Smooth muscle cell (in vitro differentiated cells): Measurements from ENCODE around the gene APLP2. TPM values are rescaled to one million over a fixed set of nuclear protein-coding genes. Genes with fewer than 3 reads are reported as not detected.

Experiments
- DNase-seq: peaks from one replicate; lab custom pipeline; 2025; ENCODE audit not compliant: unreplicated experiment; lab: John Stamatoyannopoulos, UW
- H2AFZ ChIP-seq: fragments of 200-600 bp; sonication (generic); 2 replicates; pipeline ENCODE4 v1.6.0; 2016; ENCODE audit warnings: antibody characterized with exemption, low read depth, mild to moderate bottlenecking
- H3F3A ChIP-seq: fragments of 200-600 bp; sonication (generic); 2 replicates; pipeline ENCODE4 v1.6.0; 2017; ENCODE audit warnings: antibody characterized with exemption, low read depth
- H3K27ac ChIP-seq: fragments of 200-600 bp; sonication (generic); 2 replicates; pipeline ENCODE4 v1.5.1; 2016; ENCODE audit warnings: low read depth, mild to moderate bottlenecking
- H3K27me3 ChIP-seq: fragments of 200-600 bp; sonication (generic); 2 replicates; pipeline ENCODE4 v1.6.1; 2016; ENCODE audit warnings: low read depth, mild to moderate bottlenecking
- H3K36me3 ChIP-seq: fragments of 200-600 bp; sonication (generic); 2 replicates; pipeline ENCODE4 v1.5.1; 2016; ENCODE audit warnings: low read depth
- H3K4me1 ChIP-seq: fragments of 200-600 bp; sonication (generic); 2 replicates; pipeline ENCODE4 v1.5.1; 2016; ENCODE audit warnings: low read depth
- H3K4me2 ChIP-seq: fragments of 200-600 bp; sonication (generic); 2 replicates; pipeline ENCODE4 v1.6.0; 2016; ENCODE audit warnings: mild to moderate bottlenecking
- H3K4me3 ChIP-seq: fragments of 200-600 bp; sonication (generic); 2 replicates; pipeline ENCODE4 v1.5.1; 2016; ENCODE audit warnings: mild to moderate bottlenecking
- H3K79me2 ChIP-seq: fragments of 200-600 bp; sonication (generic); 2 replicates; pipeline ENCODE4 v1.6.0; 2016; ENCODE audit warnings: low read depth, mild to moderate bottlenecking
- H3K9ac ChIP-seq: fragments of 200-600 bp; sonication (generic); 2 replicates; pipeline ENCODE4 v1.6.0; 2016; ENCODE audit warnings: low read depth
- H3K9me3 ChIP-seq: fragments of 200-600 bp; sonication (generic); replicated peaks from 2 replicates; pipeline ENCODE4 v1.5.1; 2016; ENCODE audit warnings: low read depth
- H4K20me1 ChIP-seq: fragments of 200-600 bp; sonication (generic); 2 replicates; pipeline ENCODE4 v1.6.0; 2016; ENCODE audit warnings: low read depth
- CTCF ChIP-seq: fragments of 200-600 bp; sonication (generic); IDR thresholded peaks from 2 replicates; pipeline ENCODE4 v1.5.1; 2017; ENCODE audit warnings: borderline replicate concordance, mild to moderate bottlenecking, antibody characterized with exemption; ENCODE audit not compliant: insufficient read depth, poor library complexity, severe bottlenecking
- WGBS: methylation state at CpG from one replicate; pipeline ENCODE4 v1.1.7; 2016; ENCODE audit warnings: low lambda C conversion rate; 5-methylcytosine and 5-hydroxymethylcytosine counted together
- polyA plus RNA-seq: library from polyadenylated mRNA; unstranded; fragments of >200 nt; fragmentation: Nextera tagmentation; extraction: Ambion mirVana; gene quantifications from 2 replicates; pipeline ENCODE4 v1.2.1, GENCODE V29; 2016
- total RNA-seq: library from RNA; depleted of rRNA; stranded (reverse); fragments of >200 nt; gene quantifications from 2 replicates; pipeline ENCODE4 v1.2.3, GENCODE V29; 2014

Gene APLP2
- total and polyA plus RNA-seq, 2 experiments from 2014 or later: 121 to 146 TPM

DNA sequence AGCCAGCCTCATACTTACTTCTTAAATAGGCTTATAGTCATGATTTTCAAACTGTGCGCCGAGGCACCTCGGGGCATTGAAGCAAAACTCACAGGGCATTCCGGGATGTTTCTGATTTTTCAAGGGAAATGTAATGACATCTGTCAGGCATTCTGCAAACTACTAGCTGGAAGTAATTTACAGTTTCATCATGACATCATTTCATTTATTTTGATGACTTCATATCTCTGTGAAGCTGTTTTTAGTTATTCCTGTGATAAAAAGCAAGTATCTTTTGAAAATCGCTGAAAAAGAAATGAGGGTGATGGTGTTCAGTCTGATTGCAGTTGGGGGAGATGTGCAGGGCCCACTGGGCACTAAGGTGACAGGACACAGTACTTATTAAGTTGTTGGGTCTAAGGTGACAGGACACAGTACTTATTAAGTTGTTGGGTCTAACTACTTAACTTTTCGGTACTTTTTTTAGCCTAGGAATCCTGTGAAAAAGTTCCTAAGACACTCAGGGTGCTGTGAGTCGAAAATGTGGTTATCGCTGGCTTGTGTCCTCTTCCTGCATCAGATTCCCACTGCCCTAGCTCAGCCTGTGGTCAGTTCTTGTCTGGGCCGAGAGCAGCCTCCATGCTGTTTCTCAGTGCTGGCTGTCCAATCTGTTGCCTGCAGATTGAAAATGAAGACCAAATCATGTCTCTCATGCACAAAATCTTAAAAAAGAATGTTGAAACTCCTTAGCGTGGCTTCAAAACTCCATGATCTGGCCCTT, 42.6 kb downstream of the APLP2 start:
- Histone ChIP-seq H2AFZ (no peak overlapping the region), H3K79me2 (no peaks in the 10 kb centered on the region), H3K4me3 (no peak overlapping the region), H3K27me3 (peaks cover 27% of the 10 kb centered on the region), H3K9me3 (no peaks in the 10 kb centered on the region), H3K4me2 (no peak overlapping the region), H3F3A (no peaks in the 10 kb centered on the region), H3K4me1 (no peaks in the 10 kb centered on the region), H3K9ac (no peak overlapping the region), H3K27ac (no peak overlapping the region), H4K20me1 (peaks cover 82% of the 10 kb centered on the region), H3K36me3 (no peaks in the 10 kb centered on the region)
- no peak for TF ChIP-seq CTCF
- 85% methylated on average over 10 of the region's 10 CpGs for WGBS
- DNase-seq: no peak

DNA sequence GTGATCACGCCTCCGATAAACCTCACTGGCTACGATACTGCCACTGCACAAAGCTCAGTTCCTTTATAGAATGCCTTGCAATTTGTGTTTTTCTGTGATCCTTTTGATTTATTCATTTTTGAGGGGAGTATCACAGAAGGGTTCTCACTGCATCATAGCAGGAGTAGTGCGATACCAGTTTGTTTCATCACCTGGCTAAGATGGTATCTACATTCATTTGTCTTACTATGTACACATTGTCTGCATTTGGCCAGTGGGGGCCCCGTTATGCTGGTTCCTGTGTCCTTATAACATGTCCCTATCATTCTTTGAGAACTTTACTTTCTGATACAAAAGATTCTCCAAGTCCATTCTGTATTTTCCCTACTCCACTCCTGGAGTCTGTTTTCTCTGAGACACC, 44.6 kb downstream of the APLP2 start:
- WGBS: 98% methylated on average over 5 of the region's 5 CpGs
- H3K9me3 ChIP-seq: no peaks in the 10 kb centered on the region
- H3K79me2 ChIP-seq: no peaks in the 10 kb centered on the region
- DNase-seq: no peak
- H3K27ac ChIP-seq: no peak overlapping the region
- H3K36me3 ChIP-seq: no peaks in the 10 kb centered on the region
- peaks cover 25% of the 10 kb centered on the region for H3K27me3 ChIP-seq
- no peak overlapping the region for H3K4me3 ChIP-seq
- H3K9ac ChIP-seq: no peak overlapping the region
- H3K4me1 ChIP-seq: no peaks in the 10 kb centered on the region
- peaks cover 85% of the 10 kb centered on the region for H4K20me1 ChIP-seq
- H2AFZ ChIP-seq: no peak overlapping the region
- H3F3A ChIP-seq: no peaks in the 10 kb centered on the region
- H3K4me2 ChIP-seq: no peak overlapping the region
- no peak for TF ChIP-seq CTCF

DNA sequence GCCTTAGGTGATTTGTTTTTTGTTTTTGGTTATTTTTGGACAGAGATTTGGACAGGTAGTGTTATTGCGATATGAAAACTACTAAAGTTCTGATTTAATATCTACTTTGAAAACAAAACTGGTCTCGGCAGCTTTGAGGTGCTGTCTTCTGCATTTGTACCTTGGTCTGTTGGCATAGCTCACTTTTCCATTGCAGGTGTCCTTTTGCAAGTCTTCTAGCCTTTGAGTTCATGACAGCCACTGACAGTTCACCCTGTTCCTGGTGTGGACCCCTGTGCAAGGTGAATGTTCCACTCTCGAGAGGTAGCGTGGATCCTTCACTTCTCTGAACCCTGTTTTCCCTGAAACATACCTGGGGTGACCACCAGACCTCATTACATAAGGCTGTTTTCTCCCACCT, 45.0 kb downstream of the APLP2 start:
- H3K79me2 ChIP-seq: no peaks in the 10 kb centered on the region
- WGBS: 94% methylated on average over 4 of the region's 4 CpGs
- peaks cover 85% of the 10 kb centered on the region for H4K20me1 ChIP-seq
- no peak overlapping the region for H3K27ac ChIP-seq
- H3K9me3 ChIP-seq: no peaks in the 10 kb centered on the region
- no peak overlapping the region for H3K9ac ChIP-seq
- H3K4me2 ChIP-seq: no peak overlapping the region
- H3K4me1 ChIP-seq: no peaks in the 10 kb centered on the region
- H3K4me3 ChIP-seq: no peak overlapping the region
- no peaks in the 10 kb centered on the region for H3K36me3 ChIP-seq
- no peak for DNase-seq
- no peaks in the 10 kb centered on the region for H3F3A ChIP-seq
- H2AFZ ChIP-seq: no peak overlapping the region
- no peak for TF ChIP-seq CTCF
- peaks cover 20% of the 10 kb centered on the region for H3K27me3 ChIP-seq

GRCh38 chr11:130115218-130115617, 45.5 kb downstream of the APLP2 start:
- WGBS: 94% methylated on average over 2 of the region's 2 CpGs
- H3K27me3 ChIP-seq: peaks cover 16% of the 10 kb centered on the region
- no peak overlapping the region for H3K9ac ChIP-seq
- no peaks in the 10 kb centered on the region for H3K36me3 ChIP-seq
- H3K4me1 ChIP-seq: no peaks in the 10 kb centered on the region
- H3K4me2 ChIP-seq: no peak overlapping the region
- no peak overlapping the region for H3K4me3 ChIP-seq
- H3K27ac ChIP-seq: no peak overlapping the region
- H3F3A ChIP-seq: no peaks in the 10 kb centered on the region
- no peaks in the 10 kb centered on the region for H3K9me3 ChIP-seq
- no peak for TF ChIP-seq CTCF
- peaks cover 84% of the 10 kb centered on the region for H4K20me1 ChIP-seq
- DNase-seq: no peak
- H2AFZ ChIP-seq: no peak overlapping the region
- H3K79me2 ChIP-seq: no peaks in the 10 kb centered on the region
